UCSD-AML1 (cell line): ENCODE measurements around the gene IFNA21.
A peak's percentile ranks its signal among the peaks of the same experiment; 100 is the strongest.
"Not testable (repeated sequence)": the region's sequence is repeated elsewhere in the genome, so short reads cannot be mapped to it uniquely, and the experiment has no call there.

Experiments
- DNase-seq: peaks from one replicate; lab custom pipeline; 2025; ENCODE audit not compliant: unreplicated experiment; lab: John Stamatoyannopoulos, UW

The IFNA21 gene

DNA sequence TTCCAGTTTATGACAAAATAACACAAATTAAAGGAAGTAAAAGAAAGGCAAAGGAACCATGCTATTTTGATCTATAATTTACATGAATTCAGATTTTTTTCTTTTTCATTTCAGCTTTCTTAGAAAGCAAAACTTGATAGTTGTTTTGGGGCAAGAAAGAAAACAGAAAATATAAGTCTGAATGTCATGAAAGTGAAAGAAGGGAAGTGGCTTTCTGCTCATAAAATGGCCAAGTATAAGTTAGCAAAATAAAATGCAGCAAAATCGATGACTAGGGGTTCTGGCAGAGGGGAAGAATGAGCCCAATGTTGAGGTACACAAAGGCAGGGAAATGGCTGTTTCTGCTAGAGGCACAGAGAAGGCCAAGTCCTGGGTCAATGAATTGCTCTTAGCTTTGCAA, 21.9 kb downstream of the IFNA21 start:
- DNase-seq = no peak

DNA sequence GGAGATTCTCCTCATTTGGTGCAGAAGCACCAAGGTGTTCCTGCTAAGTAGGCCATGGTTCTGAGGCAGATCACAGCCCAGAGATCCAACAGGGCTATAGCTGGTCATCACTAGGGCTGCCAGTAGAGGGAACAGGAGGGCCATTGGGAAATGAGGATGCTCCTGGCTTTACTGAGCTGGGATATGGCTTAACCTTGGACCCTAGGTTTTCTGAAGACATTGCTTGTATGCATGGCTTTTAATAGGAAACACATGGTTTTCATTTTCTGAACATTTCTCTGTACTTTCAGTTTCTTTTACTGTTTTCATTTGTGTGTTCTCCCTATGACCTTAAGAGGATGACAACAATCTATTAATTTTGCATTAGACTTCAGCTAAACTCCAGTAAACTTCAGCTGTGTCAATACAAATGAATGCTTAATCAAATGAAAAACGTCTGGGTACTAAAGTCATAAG, 25.0 kb downstream of the IFNA21 start, which contains the start of gene IFNW1:
IFNW1 (minus strand) TSS at position 406 of the 456 bp plus-strand sequence; CDS start at position 144, 262 bp downstream.
- no peak for DNase-seq

DNA sequence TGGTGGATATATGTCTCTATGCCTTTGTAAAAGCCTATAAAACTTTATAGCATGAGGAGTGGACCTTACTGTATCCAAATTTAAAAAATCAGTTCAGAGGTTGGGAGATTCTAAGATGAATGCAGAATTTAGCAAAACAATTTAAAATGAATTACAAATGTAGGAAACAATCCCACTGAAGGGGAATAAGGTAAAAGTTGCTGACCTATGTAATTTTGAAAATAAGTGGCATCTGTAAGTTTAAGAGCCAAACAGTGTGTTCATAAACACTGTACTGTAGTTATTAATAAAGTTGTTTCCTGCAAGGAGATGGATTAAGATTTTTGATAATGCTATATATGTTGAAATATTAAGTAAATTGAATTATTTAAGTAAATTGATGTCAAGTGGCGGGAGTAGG, 29.4 kb downstream of the IFNA21 start:
- DNase-seq = no peak

DNA sequence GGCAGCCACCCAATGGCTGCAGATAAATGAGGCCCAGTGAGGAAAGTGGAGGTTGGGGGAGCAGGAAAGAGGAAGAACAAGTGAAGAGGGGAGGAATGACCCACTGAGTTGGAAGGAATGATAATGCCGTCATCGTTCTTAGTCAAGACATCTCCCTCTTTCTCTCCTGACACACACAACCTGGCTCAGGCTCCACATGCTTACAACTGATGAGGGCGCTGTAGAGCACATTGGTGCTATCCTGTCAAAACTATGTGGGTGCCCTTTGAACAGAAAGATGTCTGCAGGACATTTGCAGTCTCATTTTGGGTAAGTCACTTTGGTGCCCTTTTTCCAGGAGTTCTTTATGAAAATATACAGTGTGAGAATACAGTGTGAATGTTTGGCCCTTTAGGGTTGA, 30.7 kb downstream of the IFNA21 start:
- DNase-seq = no peak

DNA sequence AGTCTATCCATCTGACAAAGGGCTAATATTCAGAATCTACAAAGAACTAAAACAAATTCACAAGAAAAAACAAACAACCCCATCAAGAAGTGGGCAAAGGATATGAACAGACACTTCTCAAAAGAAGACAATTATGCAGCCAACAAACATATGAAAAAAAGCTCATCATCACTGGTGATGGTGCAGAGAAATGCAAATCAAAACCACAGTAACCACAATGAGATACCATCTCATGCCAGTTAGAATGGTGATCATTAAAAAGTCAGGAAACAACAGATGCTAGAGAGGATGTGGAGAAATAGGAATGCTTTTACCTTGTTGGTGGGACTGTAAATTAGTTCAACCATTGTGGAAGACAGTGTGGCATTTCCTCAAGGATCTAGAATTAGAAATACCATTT, 38.3 kb downstream of the IFNA21 start:
- DNase-seq = not testable (repeated sequence)

DNA sequence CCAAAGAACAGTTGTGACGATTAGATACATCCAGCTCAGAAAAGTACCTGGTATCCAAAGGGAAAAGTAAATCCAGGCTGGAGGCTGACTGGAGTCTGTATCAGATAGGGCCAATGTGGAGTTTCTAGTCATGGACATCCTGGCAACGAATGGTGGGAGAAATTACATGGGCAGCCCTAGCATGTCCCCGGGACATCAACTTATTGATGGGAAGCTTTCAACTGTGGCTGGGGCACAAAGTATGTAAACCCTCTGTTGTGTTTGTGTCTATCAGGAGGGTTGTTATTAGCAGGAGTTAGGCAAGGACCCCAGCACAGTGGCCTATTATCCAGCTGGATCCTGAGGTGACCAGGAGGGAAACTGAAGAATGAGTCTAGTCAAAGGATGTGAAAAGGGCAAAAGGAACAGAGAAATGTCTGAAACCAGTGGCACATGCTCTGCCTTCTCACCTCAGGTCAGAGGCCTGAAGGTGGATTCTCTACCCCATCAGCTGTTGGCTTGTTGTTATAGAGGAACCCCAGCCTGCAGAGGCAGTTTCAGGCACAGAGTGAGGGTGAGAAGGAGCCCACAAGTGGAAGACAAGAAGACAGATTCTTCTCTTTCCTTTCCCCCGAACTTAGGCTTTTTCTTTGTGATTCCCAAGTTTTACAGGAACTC, 44.7 kb downstream of the IFNA21 start:
- no peak for DNase-seq

DNA sequence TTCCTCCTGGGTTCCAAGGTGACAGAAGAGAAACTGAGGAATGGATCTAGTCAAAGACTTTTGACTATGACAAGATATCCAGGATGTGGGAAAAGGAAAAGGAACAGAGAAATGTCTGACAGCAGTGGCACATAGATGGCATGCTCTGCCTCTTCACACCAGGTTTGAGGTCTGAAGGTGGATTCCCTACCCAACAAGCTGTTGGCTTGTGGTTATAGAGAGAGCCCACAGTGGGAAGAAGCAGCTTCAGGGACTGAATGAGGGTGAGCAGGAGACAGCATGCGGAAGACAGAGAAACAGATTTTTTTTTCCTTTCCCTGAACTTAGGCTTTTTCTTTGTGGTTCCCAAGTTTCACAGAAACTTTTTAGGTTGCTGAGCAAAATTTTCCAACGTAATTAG, 45.4 kb downstream of the IFNA21 start:
- no peak for DNase-seq

DNA sequence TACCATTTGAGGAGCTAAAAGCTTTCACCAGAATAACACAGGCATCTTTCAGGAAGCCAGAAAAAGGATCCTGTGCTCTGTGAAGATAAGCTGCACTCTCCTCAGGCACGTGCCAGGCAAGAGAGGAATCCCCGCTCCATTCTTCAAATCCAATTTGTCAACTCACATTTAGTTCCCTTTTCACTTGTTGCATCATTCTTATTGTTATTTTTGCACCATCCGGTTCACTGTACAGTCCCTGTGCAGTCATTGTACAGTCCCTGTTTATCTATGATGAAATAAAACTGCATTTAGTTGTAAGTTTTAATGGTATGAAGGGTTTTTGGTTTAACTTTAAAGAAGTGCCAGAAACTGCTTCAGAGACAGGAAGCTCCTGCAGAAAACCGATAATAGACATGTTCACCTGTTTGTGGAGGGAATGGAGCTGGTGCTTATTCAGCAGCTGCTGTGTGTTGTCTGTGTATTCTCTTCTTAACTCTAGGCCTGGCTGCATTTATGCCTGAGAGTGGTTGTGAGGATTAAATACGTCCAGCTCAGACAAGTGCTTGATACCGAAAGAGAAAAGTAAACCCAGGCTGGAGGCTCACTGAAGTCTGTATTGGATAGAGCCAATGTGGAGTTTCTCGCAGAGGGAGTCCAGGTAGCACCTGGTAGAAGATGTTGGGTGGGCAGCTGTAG, 47.2 kb downstream of the IFNA21 start:
- DNase-seq = peak; percentile 51
